GM12878 (cell line): Measurements from ENCODE around the gene RXFP4. TPM values are rescaled to one million over a fixed set of nuclear protein-coding genes. Genes with fewer than 3 reads are reported as not detected.

Experiments
- ATAC-seq: fragments of 200-7000 bp; cut with Tn5 transposase; 3 replicates; pipeline ENCODE4 v1.9.1; 2020; ENCODE audit warnings: mild to moderate bottlenecking, moderate library complexity
- BruUV-seq: library from RNA; stranded (reverse); fragments of 400-500 nt; replicated peaks from 2 replicates; lab custom pipeline; 2021; lab: Mats Ljungman, UMichigan
- CTCF ChIA-PET: fragments of 300-600 bp; sonication (Branson Sonifier 250); formaldehyde crosslinking; extraction: SDS; loops from one replicate; lab custom pipeline; 2021; ENCODE audit warnings: inconsistent platforms; lab: Yijun Ruan, JAX
- POLR2A ChIA-PET: fragments of 350-600 bp; formaldehyde crosslinking; extraction: SDS; loops from one replicate; lab custom pipeline; 2021; ENCODE audit warnings: inconsistent platforms; lab: Charles Lee
- RAD21 ChIA-PET: fragments of 300-600 bp; sonication (Branson Sonifier 250); formaldehyde crosslinking; loops from one replicate; lab custom pipeline; 2023; ENCODE audit warnings: antibody characterized with exemption; ENCODE audit not compliant: unreplicated experiment; lab: Charles Lee
- SMC1A ChIA-PET: fragments of 300-600 bp; sonication (Branson Sonifier 250); formaldehyde crosslinking; loops from one replicate; lab custom pipeline; 2023; ENCODE audit not compliant: unreplicated experiment, uncharacterized antibody; lab: Charles Lee
- DNase-seq: peaks from one replicate; pipeline ENCODE4 v3.0.0-alpha.2; 2011; ENCODE audit warnings: low read depth, low spot score
- FAIRE-seq: peaks from 3 replicates; lab custom pipeline; 2011; peaks lifted over from hg19 to GRCh38; lab: Jason Lieb, UNC
- H2AFZ ChIP-seq: 2 replicates; pipeline ENCODE4 v1.6.0; 2011; ENCODE audit warnings: low read depth, low read length, control low read depth; ENCODE audit not compliant: control insufficient read depth
- H3K27ac ChIP-seq: 2 replicates; pipeline ENCODE4 v1.5.1; 2011; ENCODE audit warnings: control low read depth; ENCODE audit not compliant: control insufficient read depth, insufficient read depth
- H3K27me3 ChIP-seq, 2 experiments: replicated peaks in 1 of 2; 2 replicates each; pipeline versions ENCODE4 v1.6.0 to v1.6.1; 2011; ENCODE audit warnings: low read length in 1 of 2; ENCODE audit not compliant: control insufficient read depth in 2 of 2, insufficient read depth in 2 of 2
- H3K36me3 ChIP-seq, 2 experiments: 2 replicates each; pipeline ENCODE4 v1.5.1; 2011; ENCODE audit warnings: low read length in 1 of 2; ENCODE audit not compliant: control insufficient read depth in 2 of 2, insufficient read depth in 2 of 2
- H3K4me1 ChIP-seq: 2 replicates; pipeline ENCODE4 v1.6.1; 2011; ENCODE audit warnings: mild to moderate bottlenecking, low read length, moderate library complexity, mixed read lengths; ENCODE audit not compliant: control insufficient read depth, insufficient read depth
- H3K4me2 ChIP-seq: 2 replicates; pipeline ENCODE4 v1.6.0; 2011; ENCODE audit warnings: control low read depth; ENCODE audit not compliant: control insufficient read depth, insufficient read depth
- H3K4me3 ChIP-seq: fragments of 200-600 bp; sonication (generic); 2 replicates; pipeline ENCODE4 v1.5.1; 2016
- H3K79me2 ChIP-seq: 2 replicates; pipeline ENCODE4 v1.6.0; 2011; ENCODE audit warnings: low read length; ENCODE audit not compliant: control insufficient read depth, insufficient read depth
- H3K9ac ChIP-seq: 2 replicates; pipeline ENCODE4 v1.8.0; 2011; ENCODE audit warnings: low read length, control low read depth, mixed read lengths; ENCODE audit not compliant: control insufficient read depth, insufficient read depth
- H3K9me3 ChIP-seq: replicated peaks from 3 replicates; pipeline ENCODE4 v1.5.1; 2011; ENCODE audit warnings: mild to moderate bottlenecking, low read length; ENCODE audit not compliant: control insufficient read depth, insufficient read depth
- H4K20me1 ChIP-seq: 2 replicates; pipeline ENCODE4 v1.6.0; 2011; ENCODE audit not compliant: control insufficient read depth, insufficient read depth
- CBFB ChIP-seq: IDR thresholded peaks from 2 replicates; pipeline ENCODE4 v1.6.1; 2016; ENCODE audit warnings: antibody characterized with exemption, low read depth
- DPF2 ChIP-seq: fragments of 450-650 bp; IDR thresholded peaks from 2 replicates; pipeline ENCODE4 v1.6.1; 2017; ENCODE audit warnings: mild to moderate bottlenecking
- JUNB ChIP-seq: IDR thresholded peaks from 2 replicates; pipeline ENCODE4 v1.6.1; 2016; ENCODE audit warnings: antibody characterized with exemption, mild to moderate bottlenecking
- NFYA ChIP-seq: IDR thresholded peaks from 2 replicates; pipeline ENCODE4 v1.6.1; 2011; ENCODE audit warnings: low read depth, mild to moderate bottlenecking, low read length, improper control_type of control experiment, borderline replicate concordance
- NKRF ChIP-seq: fragments of 450-650 bp; conservative IDR thresholded peaks from 2 replicates; pipeline ENCODE4 v1.6.1; 2017; ENCODE audit warnings: mild to moderate bottlenecking, moderate library complexity
- PBX3 ChIP-seq: IDR thresholded peaks from 2 replicates; pipeline ENCODE4 v1.6.1; 2011; ENCODE audit warnings: mild to moderate bottlenecking, low read depth, low read length, moderate library complexity; ENCODE audit not compliant: insufficient replicate concordance
- PRDM15 ChIP-seq: fragments of 450-650 bp; formaldehyde crosslinking; IDR thresholded peaks from 2 replicates; pipeline ENCODE4 v1.4.0; 2020; ENCODE audit warnings: mild to moderate bottlenecking, moderate library complexity
- SRF ChIP-seq, 2 experiments: IDR thresholded peaks; 2 replicates each; pipeline ENCODE4 v1.6.1; 2011; ENCODE audit warnings: low read depth in 2 of 2, low read length in 2 of 2, mild to moderate bottlenecking in 1 of 2, moderate library complexity in 1 of 2
- WGBS: methylation state at CpG from one replicate; pipeline ENCODE4 v1.1.6; 2016; ENCODE audit warnings: low lambda C conversion rate; ENCODE audit not compliant: insufficient replicate concordance, insufficient coverage; ENCODE audit errors: missing lambda C conversion rate; 5-methylcytosine and 5-hydroxymethylcytosine counted together
- in situ Hi-C: fragments of 300-500 bp; cut with MboI; formaldehyde crosslinking; loops from 9 replicates; pipeline ENCODE4 v1.14.3; 2018; ENCODE audit warnings: mixed read lengths
- intact Hi-C: fragments of 100-400 bp; cut with micrococcal nuclease; formaldehyde crosslinking; loops from one replicate; pipeline ENCODE4 v1.14.2; 2022; ENCODE audit not compliant: unreplicated experiment
- polyA plus RNA-seq, 11 experiments: library from polyadenylated mRNA; depleted of rRNA in 4 of 11; unstranded in 6 of 11; stranded (reverse) in 5 of 11; fragments of >200 nt; fragmentation: Nextera tagmentation in 4 of 11; fragmentation: Illumina TruSeq in 1 of 11; extraction: Ambion mirVana in 4 of 11; extraction: Trizol in 1 of 11; gene quantifications; 1 replicate in 1 of 11; 2 replicates in 10 of 11; pipeline versions ENCODE4 v1.2.1 to v1.2.3, GENCODE V29; 2011 to 2016; ENCODE audit warnings: inconsistent platforms in 2 of 11, missing spikeins in 2 of 11, low read depth in 1 of 11
- total RNA-seq, 4 experiments: library from RNA; depleted of rRNA in 3 of 4; stranded (reverse); fragments of >200 nt in 3 of 4; fragmentation: Illumina TruSeq in 1 of 4; extraction: Trizol in 1 of 4; gene quantifications; 2 replicates each; pipeline versions ENCODE4 v1.2.1 to v1.2.3, GENCODE V29; 2013 to 2021
- TF ChIP-seq, protein P1 (sequence below): IDR thresholded peaks from 2 replicates; pipeline ENCODE4 v1.6.1; 2012; ENCODE audit warnings: low read depth, low read length, improper control_type of control experiment
- TF ChIP-seq, protein P2 (sequence below), 3 experiments: IDR thresholded peaks in 2 of 3; conservative IDR thresholded peaks in 1 of 3; 2 replicates each; pipeline ENCODE4 v1.5.1; 2011; ENCODE audit warnings: low read depth in 3 of 3, low read length in 3 of 3, mild to moderate bottlenecking in 3 of 3, control low read depth in 2 of 3, moderate library complexity in 2 of 3, inconsistent platforms in 1 of 3, mixed read lengths in 1 of 3; ENCODE audit not compliant: control insufficient read depth in 2 of 3, insufficient read depth in 1 of 3; ENCODE audit errors: extremely low read depth in 1 of 3

The RXFP4 gene
- total and polyA plus RNA-seq, 10 of the 15 experiments (the other 5 are each of a cell fraction or from before 2014, with no cell fraction given), result 0.10 to 0.40 (median 0.39) TPM; not detected in 7

- TF ChIP-seq PRDM15 (CRISPR knock-in tag) (no peak), NFYA (no peak), PBX3 (no peak)
- TF ChIP-seq, protein P1, sequence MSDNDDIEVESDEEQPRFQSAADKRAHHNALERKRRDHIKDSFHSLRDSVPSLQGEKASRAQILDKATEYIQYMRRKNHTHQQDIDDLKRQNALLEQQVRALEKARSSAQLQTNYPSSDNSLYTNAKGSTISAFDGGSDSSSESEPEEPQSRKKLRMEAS, result no peak
These were observed 9.4 kb upstream of the RXFP4 start (continued) for GRCh38 chr1:155932081-155932480.

- Histone ChIP-seq H4K20me1 (peaks cover 5% of the 10 kb centered on the region; the same call in 1 of the 2 replicates), H2AFZ (no peak overlapping the region), H3K4me2 (peak overlapping the region; percentile 80), H3K4me3 (peak overlapping the region; percentile 99), H3K79me2 (peaks cover 53% of the 10 kb centered on the region), H3K4me1 (peaks cover 10% of the 10 kb centered on the region), H3K9me3 (no peaks in the 10 kb centered on the region), H3K9ac (peak overlapping the region; percentile 89; the same call in 1 of the 2 replicates), H3K36me3 (peaks cover 2 to 22% of the 10 kb centered on the region in 2 experiments), H3K27ac (no peak overlapping the region), H3K27me3 (no peaks in the 10 kb centered on the region)
- intact Hi-C loops, result no loop called here
- DNase-seq, result no peak
- FAIRE-seq, result no peak
- no TSS peak for BruUV-seq
- SMC1A ChIA-PET, result interaction anchor here (0.7 to 6.0 kb wide), 18 partner anchors 10 to 133 kb away, joined by 3 to 51 read pairs (median 4); partner anchors contain the start of genes GON4L, SSR2 and SYT11
- CTCF ChIA-PET, result interaction anchor here (0.6 to 6.4 kb wide), 17 partner anchors 11 to 136 kb away, joined by 3 to 84 read pairs (median 3); no protein-coding TSS in a partner anchor
- WGBS, result 78% methylated on average over 5 of the region's 5 CpGs
- POLR2A ChIA-PET, result interaction anchor here (0.7 to 4.2 kb wide), 9 partner anchors 12 to 432 kb away, joined by 3 to 78 read pairs (median 5); partner anchors contain the start of genes ARHGEF2, GON4L, RIT1 and SYT11
- RAD21 ChIA-PET, result interaction anchor here (0.8 to 6.4 kb wide), 11 partner anchors 9 to 134 kb away, joined by 3 to 49 read pairs (median 4); partner anchors contain the start of gene ARHGEF2
- in situ Hi-C loops, result loop anchor here (5.0 kb wide), 1 partner anchor 135 kb away; no protein-coding TSS in a partner anchor
- ATAC-seq, result no peak
- TF ChIP-seq NKRF, result no peak
- TF ChIP-seq, protein P2, sequence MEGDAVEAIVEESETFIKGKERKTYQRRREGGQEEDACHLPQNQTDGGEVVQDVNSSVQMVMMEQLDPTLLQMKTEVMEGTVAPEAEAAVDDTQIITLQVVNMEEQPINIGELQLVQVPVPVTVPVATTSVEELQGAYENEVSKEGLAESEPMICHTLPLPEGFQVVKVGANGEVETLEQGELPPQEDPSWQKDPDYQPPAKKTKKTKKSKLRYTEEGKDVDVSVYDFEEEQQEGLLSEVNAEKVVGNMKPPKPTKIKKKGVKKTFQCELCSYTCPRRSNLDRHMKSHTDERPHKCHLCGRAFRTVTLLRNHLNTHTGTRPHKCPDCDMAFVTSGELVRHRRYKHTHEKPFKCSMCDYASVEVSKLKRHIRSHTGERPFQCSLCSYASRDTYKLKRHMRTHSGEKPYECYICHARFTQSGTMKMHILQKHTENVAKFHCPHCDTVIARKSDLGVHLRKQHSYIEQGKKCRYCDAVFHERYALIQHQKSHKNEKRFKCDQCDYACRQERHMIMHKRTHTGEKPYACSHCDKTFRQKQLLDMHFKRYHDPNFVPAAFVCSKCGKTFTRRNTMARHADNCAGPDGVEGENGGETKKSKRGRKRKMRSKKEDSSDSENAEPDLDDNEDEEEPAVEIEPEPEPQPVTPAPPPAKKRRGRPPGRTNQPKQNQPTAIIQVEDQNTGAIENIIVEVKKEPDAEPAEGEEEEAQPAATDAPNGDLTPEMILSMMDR (IDR thresholded peaks at IDR 0.05 in 2 of 3, conservative IDR thresholded peaks at IDR 0.05 in 1 of 3; ENCODE audit: control insufficient read depth in 2 of 3, extremely low read depth in 1 of 3, insufficient read depth in 1 of 3, low read depth in 3 of 3, low read length in 3 of 3), result no peak
- no peak for TF ChIP-seq JUNB
- TF ChIP-seq DPF2, result no peak
- no peak for TF ChIP-seq CBFB
- no peak for TF ChIP-seq SRF (IDR thresholded peaks at IDR 0.05; ENCODE audit: low read depth in 2 of 2, low read length in 2 of 2)
These were observed 9.0 kb upstream of the RXFP4 start for GRCh38 chr1:155932487-155932886.
